Measurements from ENCODE around the gene OGFOD3. TPM values are rescaled to one million over a fixed set of nuclear protein-coding genes. Genes with fewer than 3 reads are reported as not detected.

Gene OGFOD3
- total and polyA plus RNA-seq, 9 of the 15 experiments (the other 6 are each of a cell fraction or from before 2014, with no cell fraction given) = 0.69 to 44.7 (median 18.9) TPM

GRCh38 chr17:82418001-82418986 lies at the start of gene OGFOD3, which contains the start of gene HEXD (continued):
- TF ChIP-seq ZNF184 (CRISPR knock-in tag; IDR thresholded peaks at IDR 0.05) (no peak), E2F6 (IDR thresholded peaks at IDR 0.05; ENCODE audit: borderline replicate concordance in 1 of 2, extremely low read depth in 1 of 2, insufficient read depth in 1 of 2, insufficient read length in 1 of 2, low read depth in 1 of 2, low read length in 1 of 2, poor library complexity in 1 of 2, severe bottlenecking in 1 of 2) (peak; percentile 52 to 61), POLR2AphosphoS5 (IDR thresholded peaks at IDR 0.05; ENCODE audit: control insufficient read depth, insufficient read depth, low read depth, low read length) (peak; percentile 66), ZBTB43 (CRISPR knock-in tag; IDR thresholded peaks at IDR 0.05) (no peak), ZSCAN29 (IDR thresholded peaks at IDR 0.05) (no peak), TCF7L2 (IDR thresholded peaks at IDR 0.05; ENCODE audit: low read depth, low read length) (no peak), MLX (CRISPR knock-in tag; conservative IDR thresholded peaks at IDR 0.05) (no peak), ZKSCAN1 (IDR thresholded peaks at IDR 0.05; ENCODE audit: low read depth, low read length) (no peak), ZFP91 (CRISPR knock-in tag; IDR thresholded peaks at IDR 0.05) (no peak), CHD2 (IDR thresholded peaks at IDR 0.05; ENCODE audit: low read depth, low read length) (peak; percentile 74; the same call in 1 of the 2 replicates), NFRKB (IDR thresholded peaks at IDR 0.05; ENCODE audit: low read depth) (no peak), ASH1L (IDR thresholded peaks at IDR 0.05; ENCODE audit: borderline replicate concordance, low read depth, partially characterized antibody) (no peak), HDAC6 (IDR thresholded peaks at IDR 0.05; ENCODE audit: low read depth, low read length) (no peak), ZNF316 (IDR thresholded peaks at IDR 0.05) (no peak), ARHGAP35 (IDR thresholded peaks at IDR 0.05; ENCODE audit: partially characterized antibody) (no peak), ZNF740 (CRISPR knock-in tag; IDR thresholded peaks at IDR 0.05) (peak; percentile 93), ZNF740 (tag; IDR thresholded peaks at IDR 0.05) (peak in 1 of 2 experiments; percentile 97; a peak in 2 of 4 replicates), L3MBTL2 (IDR thresholded peaks at IDR 0.05) (peak; percentile 95), SNRNP70 (optimal IDR thresholded peaks at IDR 0.05; ENCODE audit: low read depth, low read length) (no peak), MITF (IDR thresholded peaks at IDR 0.05) (no peak)
